GM18951 (cell line): ENCODE results near the gene CRABP2.

Experiments used
- POLR2A ChIP-seq: IDR thresholded peaks from 4 replicates; pipeline ENCODE4 v1.6.1; 2011; ENCODE audit warnings: mild to moderate bottlenecking; ENCODE audit not compliant: insufficient read length, insufficient read depth; ENCODE audit errors: extremely low read depth
- in situ Hi-C: fragments of 300-500 bp; cut with MboI; formaldehyde crosslinking; loops from one replicate; pipeline ENCODE4 v1.12.0; 2022; ENCODE audit warnings: low sequenced_read_pairs, mixed read lengths, inconsistent platforms; ENCODE audit not compliant: unreplicated experiment

CRABP2 gene

DNA sequence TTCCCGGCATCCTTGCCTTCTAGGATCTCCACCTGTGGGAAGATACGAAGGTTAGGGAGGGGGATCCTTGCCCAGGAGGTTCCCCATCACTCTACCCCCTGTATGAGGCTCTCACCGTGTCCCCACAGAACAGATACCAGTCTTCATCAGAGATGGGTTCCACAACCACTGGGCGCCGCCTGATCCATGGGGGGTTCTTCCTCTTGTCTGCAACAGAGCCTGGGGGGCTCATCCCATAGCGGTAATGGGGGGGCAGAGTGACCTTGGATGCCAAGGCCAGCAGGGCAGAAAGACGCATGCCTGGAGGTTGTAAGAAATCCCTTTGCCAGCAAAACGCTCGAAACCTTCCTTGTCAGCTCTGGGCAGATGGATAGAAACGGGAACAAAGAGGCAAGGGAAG lies 33.0 kb upstream of the CRABP2 start:
- no peak for TF ChIP-seq POLR2A
- in situ Hi-C loops = no loop called here

DNA sequence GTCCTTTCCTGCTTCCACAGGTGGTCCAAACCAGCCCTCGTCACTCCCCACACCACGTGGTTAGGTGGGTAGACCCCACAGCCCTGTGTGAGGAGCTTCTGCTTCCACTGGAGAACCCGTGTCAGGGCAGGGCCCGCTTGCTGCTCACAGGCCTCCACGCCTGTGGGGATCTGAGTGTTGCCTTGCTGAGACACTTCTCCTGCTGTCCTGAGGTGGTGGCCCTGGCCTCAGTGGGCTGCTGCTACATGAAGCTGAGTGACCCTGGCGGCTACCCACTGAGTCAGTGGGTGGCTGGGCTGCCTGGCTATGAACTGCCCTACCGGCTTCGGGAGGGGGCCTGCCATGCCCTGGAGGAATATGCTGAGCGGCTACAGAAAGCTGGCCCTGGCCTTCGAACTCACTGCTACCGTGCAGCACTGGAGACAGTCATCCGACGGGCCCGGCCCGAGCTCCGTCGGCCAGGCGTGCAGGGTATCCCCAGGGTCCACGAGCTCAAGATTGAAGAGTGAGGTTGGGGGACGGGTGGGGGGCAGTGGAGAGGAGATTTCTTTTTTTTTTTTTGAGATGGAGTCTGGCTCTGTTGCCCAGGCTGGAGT lies 28.7 kb upstream of the CRABP2 start:
- in situ Hi-C loops = no loop called here
- TF ChIP-seq POLR2A = no peak

DNA sequence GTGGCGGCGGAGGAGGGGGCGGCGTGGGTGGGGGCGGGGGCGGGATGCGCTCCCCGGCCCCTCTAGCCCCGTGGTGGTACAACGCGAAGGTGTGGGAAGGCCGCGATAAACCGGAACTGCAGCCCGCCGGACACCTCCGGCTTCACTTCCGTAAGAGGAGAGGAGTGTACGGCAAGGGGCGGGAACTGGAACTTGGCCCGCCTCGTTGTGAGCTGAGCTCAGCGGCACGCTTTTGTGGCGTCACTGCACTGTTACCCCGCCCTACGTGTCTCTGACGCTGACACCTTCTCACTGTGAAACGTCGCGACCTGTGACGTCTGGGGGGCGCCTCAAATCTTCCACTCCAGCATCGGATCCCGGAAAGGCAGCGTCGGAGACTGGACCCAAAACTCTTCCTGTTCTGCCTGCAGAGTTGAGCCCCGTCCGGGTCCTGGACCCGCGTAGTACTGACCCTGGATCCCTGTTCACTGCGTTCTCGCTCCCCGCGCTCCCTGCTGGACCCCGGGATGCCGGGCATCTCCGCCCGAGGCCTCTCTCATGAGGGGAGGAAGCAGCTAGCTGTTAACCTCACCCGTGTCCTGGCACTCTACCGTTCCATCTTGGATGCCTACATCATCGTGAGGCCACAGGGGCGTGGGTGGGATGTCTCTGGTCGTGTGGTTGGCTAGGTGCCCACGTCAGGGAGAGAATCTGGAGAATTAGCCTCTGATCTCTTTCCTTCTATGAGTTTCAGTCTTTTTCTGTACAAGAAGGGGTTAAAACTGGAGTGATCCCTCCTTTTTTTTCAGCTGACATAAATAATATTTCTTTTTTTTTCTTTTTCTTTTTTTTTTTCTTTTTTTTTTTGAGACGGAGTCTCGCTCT lies 23.4 kb upstream of the CRABP2 start, which contains the start of gene ISG20L2:
Gene ISG20L2, minus strand, starts transcription at position 168 of the 864 bp plus-strand sequence. CDS start 1,114 bp downstream, outside the sequence.
- in situ Hi-C loops = no loop called here

DNA sequence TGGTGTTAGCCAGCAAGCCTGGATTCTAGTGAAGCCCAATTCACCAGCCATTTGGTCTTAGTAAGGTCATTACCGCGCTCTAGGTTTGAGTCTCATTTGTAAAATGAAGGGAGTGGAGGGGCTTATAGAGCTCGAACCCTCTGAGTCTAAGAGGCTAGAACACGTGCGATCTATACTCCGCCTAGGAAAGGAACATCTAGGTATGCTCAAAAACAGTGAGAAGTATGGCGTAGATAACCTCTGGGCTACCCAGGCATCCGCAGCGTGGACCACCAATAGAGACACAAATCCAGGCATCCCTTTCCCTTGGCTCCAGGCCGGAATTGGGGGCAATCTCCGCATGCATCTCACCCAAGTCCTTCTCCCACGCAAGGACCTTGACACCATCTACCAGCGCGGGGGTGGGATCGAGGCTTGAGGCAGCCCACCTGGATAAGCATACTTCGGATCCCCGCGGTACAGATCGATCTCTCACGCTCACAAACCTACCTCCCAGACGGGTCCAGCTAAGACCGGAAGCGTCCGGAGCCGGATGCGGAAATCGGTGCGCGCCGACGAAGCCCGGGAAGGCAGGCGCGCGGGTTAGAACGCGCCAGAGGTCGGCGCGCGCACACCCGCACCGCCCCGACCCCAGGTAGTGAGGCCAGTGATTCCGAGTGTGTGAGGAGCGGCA lies 22.7 kb upstream of the CRABP2 start, which contains the start of gene METTL25B:
Gene METTL25B, plus strand, starts transcription at position 544 of the 673 bp plus-strand sequence. CDS start 636 bp downstream, outside the sequence.
- TF ChIP-seq POLR2A = peak; percentile 81
- in situ Hi-C loops = no loop called here

More for the DNA sequence above, 23.4 kb upstream of the CRABP2 start, which contains the start of gene ISG20L2:
- TF ChIP-seq POLR2A = peak; percentile 51

DNA sequence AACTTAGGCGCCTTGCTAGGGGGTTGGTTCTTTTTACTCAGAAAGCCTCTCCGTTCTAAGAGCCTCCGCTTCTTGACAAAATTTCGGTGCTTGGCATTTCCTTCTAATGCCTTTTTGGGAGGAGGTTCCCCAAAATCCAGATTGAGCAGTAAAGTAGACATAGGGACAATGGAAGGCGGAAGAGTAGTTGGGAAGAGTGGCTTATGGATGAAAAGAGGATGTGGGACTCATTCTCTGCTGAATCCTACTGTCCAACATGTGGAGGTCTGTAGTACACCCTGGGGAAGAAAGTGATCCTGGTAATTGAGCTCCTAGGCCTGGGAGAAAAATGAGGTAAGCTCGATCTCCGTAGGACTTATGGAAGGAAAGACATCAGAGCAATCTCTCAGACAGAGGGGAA lies 22.1 kb upstream of the CRABP2 start:
- in situ Hi-C loops = no loop called here
- TF ChIP-seq POLR2A = no peak

DNA sequence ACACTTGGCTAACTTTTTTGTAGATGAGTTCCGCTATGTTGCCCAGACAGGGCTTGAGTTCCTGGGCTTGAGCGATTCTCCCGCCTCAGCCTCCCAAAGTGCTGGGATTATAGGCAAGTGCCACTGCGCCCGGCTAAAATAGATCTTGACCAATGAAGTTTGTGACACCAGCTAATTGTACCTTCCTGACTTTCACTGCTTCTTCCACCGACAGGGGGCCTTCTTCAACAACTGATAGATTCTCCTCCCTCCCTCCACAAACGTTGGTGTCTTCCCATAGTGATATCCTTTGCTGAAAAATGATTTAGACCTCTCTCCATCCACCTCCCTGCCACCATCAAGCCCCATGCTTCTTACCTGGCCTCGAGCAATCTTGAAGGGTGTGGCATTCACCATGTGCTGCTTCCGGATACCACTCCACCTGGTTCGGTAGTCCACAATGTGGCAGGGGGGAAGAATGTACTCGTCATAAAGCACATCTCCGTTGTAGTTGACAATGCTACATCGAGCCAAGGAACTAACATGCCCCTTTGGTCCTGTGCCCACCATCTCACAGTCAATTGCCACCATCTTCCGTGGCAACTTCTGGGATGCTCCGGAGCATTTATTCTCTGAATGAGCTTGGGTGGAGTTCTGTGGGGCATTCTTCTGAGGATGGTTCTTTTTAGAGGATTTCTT lies 21.3 kb upstream of the CRABP2 start:
- no peak for TF ChIP-seq POLR2A
- in situ Hi-C loops = no loop called here

DNA sequence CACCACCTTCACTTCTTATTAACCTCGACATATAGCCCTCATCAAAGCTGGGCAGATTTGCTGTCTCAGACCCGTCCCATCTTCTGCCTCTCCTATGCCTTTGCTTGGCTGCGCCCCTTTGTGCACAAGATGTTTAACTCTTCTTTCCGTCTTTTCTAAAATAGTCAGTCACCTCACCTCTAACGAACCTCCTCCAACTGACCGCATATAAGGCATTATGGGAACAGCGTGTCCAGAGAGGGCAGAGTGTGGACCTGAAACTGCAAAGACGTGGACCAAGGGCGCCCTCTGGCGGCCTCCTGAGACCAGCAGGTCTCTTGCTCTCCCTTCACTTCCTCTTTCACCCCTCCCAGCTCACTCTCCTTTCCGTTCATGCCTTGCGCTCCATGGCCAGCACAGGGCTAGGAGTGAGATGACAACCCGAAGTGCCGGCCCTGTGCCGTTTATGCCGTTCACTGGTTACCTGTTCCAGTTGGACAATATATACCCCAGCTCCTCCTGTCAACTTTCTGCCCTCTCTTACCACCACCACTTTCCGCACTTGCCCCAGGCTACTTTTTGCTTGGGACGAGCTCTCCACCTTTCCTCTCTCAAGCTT lies 20.4 kb upstream of the CRABP2 start:
- in situ Hi-C loops = no loop called here
- TF ChIP-seq POLR2A = no peak

DNA sequence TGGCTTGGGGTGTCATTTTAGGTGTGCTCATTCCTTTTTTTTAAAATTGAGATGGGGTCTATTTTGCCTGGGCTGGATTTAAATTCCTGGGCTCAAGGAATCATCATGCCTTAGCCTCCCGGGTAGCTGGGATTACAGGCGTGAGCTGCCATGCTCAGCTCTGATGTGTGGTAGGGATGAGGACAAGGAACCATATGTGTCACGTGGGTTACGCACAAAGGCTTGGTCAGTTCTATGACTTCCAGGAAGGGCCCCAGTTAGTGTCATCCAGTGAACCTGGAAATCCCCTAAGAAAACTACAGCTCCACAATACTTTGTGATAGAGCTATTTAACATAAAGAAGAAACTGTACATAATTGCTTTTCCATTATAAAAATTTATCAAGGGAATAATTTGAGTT lies 16.2 kb upstream of the CRABP2 start:
- in situ Hi-C loops = no loop called here
- no peak for TF ChIP-seq POLR2A

DNA sequence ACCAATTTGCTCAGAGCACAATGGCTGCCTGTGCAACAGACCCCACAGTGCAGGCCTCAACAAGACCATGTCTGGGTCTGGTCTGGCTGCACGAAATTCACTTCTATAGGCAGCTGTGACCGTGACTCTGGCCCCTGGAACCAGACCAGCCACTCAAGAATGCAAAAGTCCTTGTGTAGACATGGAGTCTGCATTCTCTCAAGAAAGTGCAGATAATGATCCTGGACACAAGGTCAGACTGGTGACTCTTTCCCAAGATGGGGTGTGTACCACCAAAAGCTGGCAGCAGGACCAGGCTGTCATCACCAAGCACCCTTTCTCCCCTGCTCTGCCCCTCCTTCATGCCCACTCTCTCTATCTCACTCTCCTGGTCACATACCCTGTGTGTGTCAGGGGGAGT lies 15.7 kb upstream of the CRABP2 start:
- TF ChIP-seq POLR2A = no peak
- in situ Hi-C loops = no loop called here

DNA sequence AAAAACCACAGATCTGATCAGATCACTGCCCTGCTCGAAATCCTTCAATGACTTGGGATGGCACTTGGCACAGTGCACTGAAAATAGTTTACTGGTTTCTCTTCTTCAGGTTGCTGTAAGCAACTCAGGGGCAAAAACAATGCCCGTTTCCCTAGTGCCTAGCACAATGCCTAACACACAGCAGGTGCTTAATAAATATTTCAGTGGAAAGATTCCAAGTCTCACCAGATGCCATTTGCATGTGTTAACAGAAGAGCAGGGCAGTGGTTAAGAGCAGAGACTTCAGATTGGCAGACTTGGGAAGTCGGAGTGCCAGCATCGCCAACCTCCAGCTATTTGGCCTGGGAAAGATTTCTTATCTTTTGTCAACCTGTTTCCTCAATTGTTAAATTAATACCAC lies 12.0 kb upstream of the CRABP2 start:
- in situ Hi-C loops = no loop called here
- TF ChIP-seq POLR2A = no peak

DNA sequence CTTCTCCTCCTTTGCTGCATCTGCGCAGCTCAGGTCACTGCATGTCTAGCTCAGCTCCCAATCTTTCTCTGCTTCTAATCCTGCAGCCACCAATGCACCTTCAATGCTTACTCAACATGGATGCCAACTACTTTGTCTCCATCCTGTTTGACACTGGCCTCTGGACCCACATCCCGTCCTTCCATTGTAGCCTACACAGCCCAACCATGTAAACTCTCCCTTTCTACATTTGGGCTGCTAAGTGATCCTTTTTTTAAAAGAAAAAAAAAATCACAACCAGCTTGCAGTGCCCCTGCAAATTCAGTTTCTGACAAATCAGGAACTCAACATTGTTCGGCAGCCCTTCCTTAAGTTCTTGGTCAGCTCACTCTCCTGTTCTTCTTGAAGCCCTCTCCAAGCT lies 9.4 kb upstream of the CRABP2 start:
- no peak for TF ChIP-seq POLR2A
- in situ Hi-C loops = no loop called here

DNA sequence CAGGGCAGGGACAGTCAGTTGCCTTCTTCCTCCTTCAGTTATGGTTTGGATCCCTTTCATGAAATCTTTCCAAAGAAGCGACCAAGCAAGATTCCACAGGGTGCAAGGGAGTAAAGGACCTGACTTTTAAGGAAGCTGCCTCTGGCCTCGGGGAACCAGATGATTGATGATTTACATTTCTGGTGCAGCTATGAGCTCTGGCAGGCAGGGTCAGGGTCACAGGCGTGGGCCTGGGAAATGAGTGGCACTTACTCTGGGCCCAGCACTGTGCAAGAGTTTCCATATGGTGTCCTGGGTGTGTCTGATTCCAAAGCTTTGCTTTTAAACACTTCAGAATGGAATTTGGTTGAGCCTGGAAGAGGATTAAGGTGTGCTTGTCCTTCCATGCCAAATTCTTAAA lies 7.2 kb upstream of the CRABP2 start:
- in situ Hi-C loops = no loop called here
- no peak for TF ChIP-seq POLR2A
